ENCODE measurements around the gene ZNF835.

The ZNF835 gene

GRCh38 chr19:56625708-56626107, 45.8 kb downstream of the ZNF835 start:
- H3K4me3 ChIP-seq (ENCODE audit: low read depth, low read length), result no peak overlapping the region
- no peak for TF ChIP-seq CTCF (IDR thresholded peaks at IDR 0.05; ENCODE audit: low read depth, low read length, missing control alignments)
- no peak for DNase-seq (ENCODE audit: low read depth)
- in situ Hi-C loops (cut with HindIII; ENCODE audit: low sequenced_read_pairs), result no loop called here

- H3K4me3 ChIP-seq (ENCODE audit: low read depth, low read length), result no peak overlapping the region
- DNase-seq (ENCODE audit: low read depth), result no peak
- TF ChIP-seq CTCF (IDR thresholded peaks at IDR 0.05; ENCODE audit: low read depth, low read length, missing control alignments), result no peak
- in situ Hi-C loops (cut with HindIII; ENCODE audit: low sequenced_read_pairs), result no loop called here
Measured at GRCh38 chr19:56623006-56623405, 48.6 kb downstream of the ZNF835 start.

- DNase-seq (ENCODE audit: low read depth), result no peak
- in situ Hi-C loops (cut with HindIII; ENCODE audit: low sequenced_read_pairs), result no loop called here
- H3K4me3 ChIP-seq (ENCODE audit: low read depth, low read length), result no peak overlapping the region
- no peak for TF ChIP-seq CTCF (IDR thresholded peaks at IDR 0.05; ENCODE audit: low read depth, low read length, missing control alignments)
Measured at GRCh38 chr19:56622374-56622773, 49.2 kb downstream of the ZNF835 start.

GRCh38 chr19:56619121-56619520, 52.4 kb downstream of the ZNF835 start:
- no peak for TF ChIP-seq CTCF (IDR thresholded peaks at IDR 0.05; ENCODE audit: low read depth, low read length, missing control alignments)
- DNase-seq (ENCODE audit: low read depth), result no peak
- in situ Hi-C loops (cut with HindIII; ENCODE audit: low sequenced_read_pairs), result no loop called here
- no peak overlapping the region for H3K4me3 ChIP-seq (ENCODE audit: low read depth, low read length)

- in situ Hi-C loops (cut with HindIII; ENCODE audit: low sequenced_read_pairs), result no loop called here
- no peak for TF ChIP-seq CTCF (IDR thresholded peaks at IDR 0.05; ENCODE audit: low read depth, low read length, missing control alignments)
- DNase-seq (ENCODE audit: low read depth), result no peak
- H3K4me3 ChIP-seq (ENCODE audit: low read depth, low read length), result no peak overlapping the region
Measured at GRCh38 chr19:56617531-56617930, 54.0 kb downstream of the ZNF835 start.

GRCh38 chr19:56613639-56614038, 57.9 kb downstream of the ZNF835 start:
- no peak overlapping the region for H3K4me3 ChIP-seq (ENCODE audit: low read depth, low read length)
- TF ChIP-seq CTCF (IDR thresholded peaks at IDR 0.05; ENCODE audit: low read depth, low read length, missing control alignments), result no peak
- in situ Hi-C loops (cut with HindIII; ENCODE audit: low sequenced_read_pairs), result no loop called here
- no peak for DNase-seq (ENCODE audit: low read depth)

- no peak for TF ChIP-seq CTCF (IDR thresholded peaks at IDR 0.05; ENCODE audit: low read depth, low read length, missing control alignments)
- no peak overlapping the region for H3K4me3 ChIP-seq (ENCODE audit: low read depth, low read length)
- in situ Hi-C loops (cut with HindIII; ENCODE audit: low sequenced_read_pairs), result no loop called here
- no peak for DNase-seq (ENCODE audit: low read depth)
Measured at GRCh38 chr19:56612737-56613136, 58.8 kb downstream of the ZNF835 start.

Data from astrocyte of the cerebellum (primary cell).